Fibroblast of peridontal ligament (primary cell): ENCODE data around the gene JAKMIP1.
"Not testable (repeated sequence)": the region's sequence is repeated elsewhere in the genome, so short reads cannot be mapped to it uniquely, and the experiment has no call there.

ENCODE experiments used
- DNase-seq: peaks from one replicate; pipeline ENCODE4 v3.0.0-alpha.2; 2010; ENCODE audit errors: extremely low read depth

JAKMIP1 gene

GRCh38 chr4:6229095-6229494, 28.7 kb upstream of the JAKMIP1 start:
- DNase-seq = no peak

GRCh38 chr4:6228158-6229067, 28.1 kb upstream of the JAKMIP1 start:
- DNase-seq = no peak

- DNase-seq = no peak
These were observed 27.2 kb upstream of the JAKMIP1 start for GRCh38 chr4:6227412-6228157.

- DNase-seq = no peak
These were observed 26.2 kb upstream of the JAKMIP1 start for GRCh38 chr4:6226506-6226905.

- DNase-seq = peak; percentile 2
These were observed 25.1 kb upstream of the JAKMIP1 start for GRCh38 chr4:6225469-6225868.

- no peak for DNase-seq
These were observed 24.4 kb upstream of the JAKMIP1 start for GRCh38 chr4:6224735-6225134.

GRCh38 chr4:6222761-6223292, 22.5 kb upstream of the JAKMIP1 start:
- DNase-seq = no peak

GRCh38 chr4:6221851-6222760, 21.8 kb upstream of the JAKMIP1 start:
- no peak for DNase-seq

GRCh38 chr4:6221301-6221850, 21.0 kb upstream of the JAKMIP1 start:
- no peak for DNase-seq

- no peak for DNase-seq
These were observed 17.5 kb upstream of the JAKMIP1 start for GRCh38 chr4:6217716-6218381.

GRCh38 chr4:6216588-6216987, 16.2 kb upstream of the JAKMIP1 start:
- no peak for DNase-seq

- no peak for DNase-seq
These were observed 9.6 kb upstream of the JAKMIP1 start for GRCh38 chr4:6209921-6210320.

- DNase-seq = not testable (repeated sequence)
These were observed 8.9 kb upstream of the JAKMIP1 start for GRCh38 chr4:6209291-6209690.

GRCh38 chr4:6208416-6208815, 8.1 kb upstream of the JAKMIP1 start:
- no peak for DNase-seq

- no peak for DNase-seq
These were observed 7.3 kb upstream of the JAKMIP1 start for GRCh38 chr4:6207602-6208001.

GRCh38 chr4:6206771-6207290, 6.5 kb upstream of the JAKMIP1 start:
- DNase-seq = no peak

- no peak for DNase-seq
These were observed 5.6 kb upstream of the JAKMIP1 start for GRCh38 chr4:6205973-6206372.

- no peak for DNase-seq
These were observed 5.2 kb upstream of the JAKMIP1 start for GRCh38 chr4:6205567-6205931.

- no peak for DNase-seq
These were observed 4.7 kb upstream of the JAKMIP1 start for GRCh38 chr4:6204871-6205566.

- no peak for DNase-seq
These were observed 3.7 kb upstream of the JAKMIP1 start for GRCh38 chr4:6204098-6204497.
